HK-2 (cell line): ENCODE results near the gene FBXL14.

Experiments
- DNase-seq: peaks from one replicate; pipeline ENCODE4 v3.0.0-alpha.2; 2018; ENCODE audit not compliant: unreplicated experiment

The FBXL14 gene

GRCh38 chr12:1593174-1594005 lies 991 bp downstream of the FBXL14 start:
- DNase-seq = peak; percentile 57

- DNase-seq = peak; percentile 57
Measured at GRCh38 chr12:1592444-1593173, 1.8 kb downstream of the FBXL14 start.

GRCh38 chr12:1591543-1591942 lies 2.8 kb downstream of the FBXL14 start:
- no peak for DNase-seq

- no peak for DNase-seq
Measured at GRCh38 chr12:1591034-1591433, 3.3 kb downstream of the FBXL14 start.

- no peak for DNase-seq
Measured at GRCh38 chr12:1590221-1590979, 4.0 kb downstream of the FBXL14 start.

GRCh38 chr12:1588575-1588947 lies 5.8 kb downstream of the FBXL14 start:
- no peak for DNase-seq

GRCh38 chr12:1587927-1588574 lies 6.3 kb downstream of the FBXL14 start:
- no peak for DNase-seq

GRCh38 chr12:1584326-1584725 lies 10.1 kb downstream of the FBXL14 start:
- no peak for DNase-seq

- peak; percentile 59 for DNase-seq
Measured at GRCh38 chr12:1583421-1584078, 10.8 kb downstream of the FBXL14 start.

- no peak for DNase-seq
Measured at GRCh38 chr12:1582709-1583050, 11.7 kb downstream of the FBXL14 start.

GRCh38 chr12:1581973-1582708 lies 12.2 kb downstream of the FBXL14 start:
- DNase-seq = no peak

- no peak for DNase-seq
Measured at GRCh38 chr12:1580526-1580925, 13.9 kb downstream of the FBXL14 start.

- DNase-seq = no peak
Measured at GRCh38 chr12:1579651-1580435, 14.5 kb downstream of the FBXL14 start.

GRCh38 chr12:1576410-1577241 lies 17.8 kb downstream of the FBXL14 start:
- no peak for DNase-seq

GRCh38 chr12:1575408-1576401 lies 18.7 kb downstream of the FBXL14 start:
- DNase-seq = no peak

GRCh38 chr12:1574865-1575259 lies 19.5 kb downstream of the FBXL14 start:
- no peak for DNase-seq

- no peak for DNase-seq
Measured at GRCh38 chr12:1573960-1574864, 20.2 kb downstream of the FBXL14 start.
